Type B pancreatic cell (in vitro differentiated cells): ENCODE data around the gene HIVEP2. TPM values are rescaled to one million over a fixed set of nuclear protein-coding genes. Genes with fewer than 3 reads are reported as not detected.
A peak's percentile ranks its signal among the peaks of the same experiment; 100 is the strongest.

Experiments
- DNase-seq: peaks from one replicate; pipeline ENCODE4 v3.0.0; 2021; ENCODE audit warnings: mixed read lengths; ENCODE audit not compliant: unreplicated experiment; ENCODE audit errors: extremely low spot score
- H3K27ac Mint-ChIP-seq: 2 replicates; pipeline ENCODE4 v1.8.0; 2021; ENCODE audit warnings: mild to moderate bottlenecking, mixed read lengths
- H3K27me3 Mint-ChIP-seq: 2 replicates; pipeline ENCODE4 v1.8.0; 2021; ENCODE audit warnings: mixed read lengths
- H3K36me3 Mint-ChIP-seq: 2 replicates; pipeline ENCODE4 v1.8.0; 2021; ENCODE audit warnings: mixed read lengths
- H3K4me1 Mint-ChIP-seq: one replicate; pipeline ENCODE4 v1.8.0; 2021; ENCODE audit warnings: mixed read lengths; ENCODE audit not compliant: unreplicated experiment
- H3K4me3 Mint-ChIP-seq: 2 replicates; pipeline ENCODE4 v1.8.0; 2021; ENCODE audit warnings: mild to moderate bottlenecking, mixed read lengths
- H3K9me3 Mint-ChIP-seq: 2 replicates; pipeline ENCODE4 v1.8.0; 2021; ENCODE audit warnings: mixed read lengths
- CTCF ChIP-seq: fragments of 200-600 bp; sonication (generic); conservative IDR thresholded peaks from 2 replicates; pipeline ENCODE4 v1.5.0; 2021; ENCODE audit warnings: antibody characterized with exemption, mild to moderate bottlenecking
- total RNA-seq: library from RNA; stranded (reverse); gene quantifications from 2 replicates; pipeline ENCODE4 v1.2.1, GENCODE V29; 2021; ENCODE audit warnings: low replicate concordance

The HIVEP2 gene
- total RNA-seq, 1 donor from 2014 or later: 12.3 TPM

- no peak for DNase-seq
- Mint-ChIP-seq H3K27me3 (peaks cover 36% of the 10 kb centered on the region), H3K4me3 (no peak overlapping the region), H3K27ac (peak overlapping the region; percentile 64), H3K4me1 (peaks cover 7% of the 10 kb centered on the region), H3K9me3 (no peaks in the 10 kb centered on the region), H3K36me3 (no peaks in the 10 kb centered on the region)
- TF ChIP-seq CTCF: no peak
These were observed 5.3 kb upstream of the HIVEP2 start for GRCh38 chr6:142950291-142950690.

DNA sequence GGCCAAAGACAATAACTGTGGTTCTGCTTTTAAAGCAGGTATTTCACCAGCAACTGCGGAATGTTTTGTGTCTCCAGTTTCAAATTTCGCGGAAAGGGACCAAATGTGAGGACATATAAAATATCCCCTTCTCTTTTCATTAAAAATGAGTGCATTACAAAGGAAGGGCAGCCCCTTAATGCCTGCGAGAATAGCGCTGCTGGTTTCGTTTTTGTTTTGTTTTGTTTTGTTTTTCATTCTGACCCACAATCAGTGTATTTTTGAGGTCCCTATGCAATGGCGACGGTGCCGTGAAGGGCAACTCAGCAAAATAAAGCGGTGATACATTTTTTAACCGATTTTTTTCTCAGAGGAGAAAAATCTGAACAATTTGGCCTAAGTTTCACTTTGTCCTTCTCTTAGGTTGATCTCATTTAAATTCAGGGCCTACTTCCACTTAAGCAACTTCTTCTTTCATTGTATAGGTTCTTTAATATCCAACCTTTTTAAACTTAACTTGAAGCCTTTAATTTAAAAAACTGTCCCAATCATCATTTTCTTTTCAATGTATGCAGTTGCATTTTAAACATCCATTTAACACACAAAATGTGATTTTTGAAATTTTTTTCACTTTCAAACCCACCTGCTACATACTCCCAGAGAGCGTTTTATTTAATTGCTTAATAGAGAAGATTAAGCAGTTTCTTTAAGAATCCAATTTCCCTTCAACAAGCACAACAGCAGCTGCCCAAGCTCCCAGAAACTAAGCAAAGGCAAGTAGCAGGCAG, 2.9 kb upstream of the HIVEP2 start:
- Mint-ChIP-seq H3K9me3 (no peaks in the 10 kb centered on the region), H3K4me3 (peak overlapping the region; percentile 87), H3K36me3 (no peaks in the 10 kb centered on the region), H3K27me3 (peaks cover 43% of the 10 kb centered on the region), H3K27ac (peak overlapping the region; percentile 97), H3K4me1 (peaks cover 19% of the 10 kb centered on the region)
- TF ChIP-seq CTCF: no peak
- DNase-seq: no peak

DNA sequence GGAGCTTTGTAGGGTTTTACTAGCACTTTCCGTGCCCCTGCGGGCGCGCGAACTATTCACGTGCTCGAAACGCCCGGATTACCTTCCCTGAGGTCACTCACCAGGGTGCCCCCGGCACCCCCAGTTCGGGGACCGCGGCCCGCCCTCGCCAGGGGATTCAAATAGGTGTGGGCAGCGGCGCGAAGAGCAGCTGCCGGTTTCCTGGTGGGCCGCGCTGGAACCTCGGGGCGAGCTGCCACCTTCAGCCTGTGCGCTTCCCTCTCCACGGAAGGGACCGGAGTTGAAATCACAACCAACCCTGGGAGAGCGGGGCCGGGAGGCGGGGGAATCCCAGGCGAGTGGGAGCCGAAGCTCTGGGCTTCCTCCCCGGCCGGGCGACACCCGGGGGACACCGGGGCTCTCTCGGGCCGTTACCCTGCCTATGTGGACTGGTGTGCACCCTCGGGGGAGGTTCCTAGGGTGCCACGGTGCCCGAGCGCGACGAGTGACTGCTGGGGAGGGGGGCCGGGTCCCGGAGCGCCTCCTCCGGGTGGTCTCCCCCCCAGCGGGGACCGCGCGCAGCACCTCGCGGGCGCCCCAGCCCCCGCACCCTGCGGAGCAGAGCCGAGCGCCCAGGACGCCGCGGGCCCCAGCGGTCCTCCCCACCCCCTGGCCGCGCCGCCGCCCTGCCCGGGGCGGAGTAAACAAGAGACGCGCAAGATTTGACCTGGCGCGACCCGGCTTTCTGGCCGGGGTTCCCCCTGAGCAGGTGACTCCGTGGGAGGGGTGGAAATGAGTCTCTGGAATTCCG, 2.1 kb upstream of the HIVEP2 start:
- Mint-ChIP-seq H3K36me3 (no peaks in the 10 kb centered on the region), H3K27me3 (peaks cover 40% of the 10 kb centered on the region), H3K27ac (peak overlapping the region; percentile 98), H3K4me1 (peaks cover 22% of the 10 kb centered on the region), H3K9me3 (no peaks in the 10 kb centered on the region), H3K4me3 (peak overlapping the region; percentile 99)
- peak; percentile 40 for TF ChIP-seq CTCF
- DNase-seq: peak; percentile 78

DNA sequence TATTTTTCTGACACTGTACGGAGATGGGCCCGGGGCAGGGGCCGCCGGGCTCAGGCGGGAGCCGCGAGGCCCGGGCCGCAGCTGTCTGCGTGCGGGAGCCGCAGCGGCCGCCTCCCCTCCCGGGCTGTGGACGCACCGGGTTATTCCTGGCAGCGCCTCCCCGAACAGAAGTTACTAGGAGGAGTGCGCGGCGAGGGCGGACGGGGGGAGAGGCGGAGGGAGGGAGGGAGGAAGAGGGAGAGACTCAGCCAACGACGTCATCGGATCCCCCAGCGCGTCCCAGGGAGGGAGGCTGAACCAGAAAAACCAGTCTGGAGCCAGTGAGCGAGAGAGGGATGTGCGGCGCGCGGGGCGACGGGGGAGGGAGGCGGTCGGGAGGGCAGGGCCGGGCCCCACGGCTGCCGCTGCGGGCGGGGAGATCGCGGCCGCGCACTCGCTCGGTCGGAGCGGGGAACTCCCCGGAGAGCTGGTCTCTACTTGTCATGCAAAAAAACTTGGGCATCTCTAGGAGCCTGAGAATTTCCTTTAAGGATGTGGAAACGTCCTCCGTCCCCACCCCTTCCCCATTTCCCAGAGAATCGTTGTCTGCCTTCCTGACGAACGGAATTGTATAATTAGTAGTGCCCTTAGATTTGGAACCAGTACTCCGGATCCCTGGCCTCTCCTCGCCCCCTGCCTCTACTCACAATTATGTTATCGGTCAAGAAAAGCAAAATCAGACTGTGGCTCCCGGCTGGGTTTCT, 1.4 kb upstream of the HIVEP2 start:
- Mint-ChIP-seq H3K27ac (peak overlapping the region; percentile 98), H3K9me3 (no peaks in the 10 kb centered on the region), H3K4me1 (peaks cover 22% of the 10 kb centered on the region), H3K27me3 (peaks cover 40% of the 10 kb centered on the region), H3K4me3 (peak overlapping the region; percentile 99), H3K36me3 (no peaks in the 10 kb centered on the region)
- DNase-seq: peak; percentile 89
- TF ChIP-seq CTCF: no peak

DNA sequence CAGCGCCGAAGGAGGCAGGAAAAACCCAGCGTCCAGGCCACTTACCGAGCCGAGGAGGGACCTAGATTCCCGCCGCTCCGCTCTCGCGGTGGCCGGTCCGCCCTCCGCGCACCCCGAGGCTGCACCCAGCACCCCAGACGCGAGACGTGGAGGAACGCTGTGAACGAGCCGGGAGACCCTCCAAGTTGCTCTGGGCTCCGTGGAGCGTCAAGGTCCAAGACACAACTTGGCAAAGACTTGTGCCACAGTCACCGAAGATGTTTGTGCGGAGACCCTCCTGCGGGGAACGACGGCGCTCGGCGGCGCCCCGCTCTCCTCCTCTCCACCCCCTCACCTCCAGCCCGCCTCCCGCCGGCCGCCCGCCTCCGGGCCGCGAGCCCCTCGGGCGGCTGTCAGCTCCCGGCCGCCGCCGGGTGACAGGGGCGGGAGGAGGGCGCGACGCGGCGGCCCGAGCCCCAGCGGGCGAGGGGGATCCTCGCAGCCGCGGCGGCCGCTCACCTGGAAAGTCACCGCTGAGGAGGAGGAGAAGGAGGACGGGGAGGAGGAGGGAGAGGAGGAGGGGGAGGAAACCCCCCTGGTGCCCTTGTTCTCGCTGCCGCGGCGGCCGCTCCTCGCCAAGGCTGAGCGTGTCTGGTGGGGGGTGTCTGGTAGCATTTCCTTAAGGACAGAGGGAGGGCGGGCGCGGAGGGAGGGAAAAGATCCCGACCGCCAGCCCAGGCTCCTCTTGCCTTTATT, 637 bp upstream of the HIVEP2 start:
- peaks cover 35% of the 10 kb centered on the region for H3K27me3 Mint-ChIP-seq
- TF ChIP-seq CTCF: no peak
- no peaks in the 10 kb centered on the region for H3K36me3 Mint-ChIP-seq
- H3K9me3 Mint-ChIP-seq: no peaks in the 10 kb centered on the region
- peaks cover 22% of the 10 kb centered on the region for H3K4me1 Mint-ChIP-seq
- H3K27ac Mint-ChIP-seq: peak overlapping the region; percentile 98
- DNase-seq: peak; percentile 71
- H3K4me3 Mint-ChIP-seq: peak overlapping the region; percentile 99
